GM23338 (cell line): ENCODE measurements around the gene OTUB2. TPM values are rescaled to one million over a fixed set of nuclear protein-coding genes. Genes with fewer than 3 reads are reported as not detected.

Experiments
- ATAC-seq: fragments of 200-7000 bp; cut with Tn5 transposase; 3 replicates; pipeline ENCODE4 v1.9.1; 2020
- DNase-seq: peaks from one replicate; pipeline ENCODE4 v3.0.0-alpha.2; 2015; ENCODE audit warnings: low spot score
- H2AFZ ChIP-seq: fragments of 200-600 bp; sonication (generic); 2 replicates; pipeline ENCODE4 v1.8.0; 2016; ENCODE audit warnings: antibody characterized with exemption, mild to moderate bottlenecking, moderate library complexity
- H3F3A ChIP-seq: fragments of 200-600 bp; sonication (generic); replicated peaks from 2 replicates; pipeline ENCODE4 v1.8.0; 2017; ENCODE audit warnings: antibody characterized with exemption, mixed run types, low read depth
- H3K27ac ChIP-seq: fragments of 200-600 bp; sonication (generic); 2 replicates; pipeline ENCODE4 v1.6.1; 2016; ENCODE audit warnings: low read depth
- H3K27me3 ChIP-seq: fragments of 200-600 bp; sonication (generic); 2 replicates; pipeline ENCODE4 v1.8.0; 2016; ENCODE audit warnings: mild to moderate bottlenecking, mixed run types, moderate library complexity; ENCODE audit not compliant: insufficient read depth
- H3K36me3 ChIP-seq: fragments of 200-600 bp; sonication (generic); 2 replicates; pipeline ENCODE4 v1.8.0; 2016; ENCODE audit warnings: mild to moderate bottlenecking; ENCODE audit not compliant: insufficient read depth
- H3K4me1 ChIP-seq: fragments of 200-600 bp; sonication (generic); 2 replicates; pipeline ENCODE4 v1.8.0; 2016; ENCODE audit warnings: mild to moderate bottlenecking, moderate library complexity; ENCODE audit not compliant: insufficient read depth
- H3K4me2 ChIP-seq: fragments of 200-600 bp; sonication (generic); 2 replicates; pipeline ENCODE4 v1.7.1; 2017; ENCODE audit warnings: mixed run types
- H3K4me3 ChIP-seq: fragments of 200-600 bp; sonication (generic); 2 replicates; pipeline ENCODE4 v1.6.1; 2016; ENCODE audit warnings: mixed run types
- H3K79me2 ChIP-seq: fragments of 200-600 bp; sonication (generic); replicated peaks from 2 replicates; pipeline ENCODE4 v1.8.0; 2017; ENCODE audit warnings: mild to moderate bottlenecking; ENCODE audit not compliant: insufficient read depth
- H3K9me2 ChIP-seq: fragments of 200-600 bp; sonication (generic); 2 replicates; pipeline ENCODE4 v1.8.0; 2017; ENCODE audit not compliant: insufficient read depth
- H4K20me1 ChIP-seq: fragments of 200-600 bp; sonication (generic); replicated peaks from 2 replicates; pipeline ENCODE4 v1.8.0; 2017; ENCODE audit warnings: mild to moderate bottlenecking; ENCODE audit not compliant: insufficient read depth
- H3K27ac Mint-ChIP-seq: 2 replicates; pipeline ENCODE4 v1.8.0; 2020; ENCODE audit warnings: inconsistent platforms, mild to moderate bottlenecking, moderate library complexity, mixed read lengths
- H3K27me3 Mint-ChIP-seq: 3 replicates; pipeline ENCODE4 v1.8.0; 2022; ENCODE audit warnings: low read depth, mild to moderate bottlenecking, moderate library complexity, mixed read lengths, inconsistent platforms; ENCODE audit not compliant: insufficient read depth, poor library complexity
- H3K36me3 Mint-ChIP-seq: 3 replicates; pipeline ENCODE4 v1.8.0; 2021; ENCODE audit warnings: low read depth, mild to moderate bottlenecking, inconsistent platforms, moderate library complexity, mixed read lengths
- H3K4me1 Mint-ChIP-seq: 3 replicates; pipeline ENCODE4 v1.8.0; 2020; ENCODE audit warnings: mild to moderate bottlenecking, inconsistent platforms, mixed read lengths
- H3K4me3 Mint-ChIP-seq: 3 replicates; pipeline ENCODE4 v1.8.0; 2021; ENCODE audit warnings: moderate library complexity, mild to moderate bottlenecking, inconsistent platforms, mixed read lengths
- H3K9me3 Mint-ChIP-seq: 3 replicates; pipeline ENCODE4 v1.8.0; 2020; ENCODE audit warnings: moderate library complexity, mild to moderate bottlenecking, inconsistent platforms, mixed read lengths
- CREB1 ChIP-seq: fragments of 250-450 bp; sonication (Bioruptor Pico); IDR thresholded peaks from 2 replicates; pipeline ENCODE4 v1.5.0; 2020; ENCODE audit warnings: low read depth, mild to moderate bottlenecking, moderate library complexity
- CTCF ChIP-seq, 2 experiments: fragments of 200-600 bp in 1 of 2; sonication (generic) in 1 of 2; conservative IDR thresholded peaks; 2 replicates each; pipeline versions ENCODE4 v1.5.1 to v1.6.1; 2016 to 2017; ENCODE audit warnings: antibody characterized with exemption in 2 of 2, low read depth in 2 of 2, mild to moderate bottlenecking in 2 of 2, moderate library complexity in 1 of 2
- ETS1 ChIP-seq: IDR thresholded peaks from 2 replicates; pipeline ENCODE4 v1.6.1; 2016; ENCODE audit warnings: antibody characterized with exemption
- EZH2 ChIP-seq: fragments of 200-600 bp; sonication (generic); IDR thresholded peaks from one replicate; pipeline ENCODE4 v1.8.0; 2017; ENCODE audit warnings: antibody characterized with exemption, mild to moderate bottlenecking, low read depth; ENCODE audit not compliant: unreplicated experiment
- EZH2phosphoT487 ChIP-seq: fragments of 200-600 bp; sonication (generic); IDR thresholded peaks from one replicate; pipeline ENCODE4 v1.8.1; 2018; ENCODE audit warnings: antibody characterized with exemption; ENCODE audit not compliant: unreplicated experiment
- NANOG ChIP-seq: IDR thresholded peaks from 2 replicates; pipeline ENCODE4 v1.6.1; 2016; ENCODE audit warnings: antibody characterized with exemption, borderline replicate concordance
- REST ChIP-seq: IDR thresholded peaks from one replicate; pipeline ENCODE4 v1.6.1; 2018; ENCODE audit warnings: antibody characterized with exemption; ENCODE audit not compliant: unreplicated experiment
- STAT1 ChIP-seq: IDR thresholded peaks from one replicate; pipeline ENCODE4 v1.6.1; 2016; ENCODE audit warnings: antibody characterized with exemption; ENCODE audit not compliant: unreplicated experiment
- ZNF114 ChIP-seq: fragments of 250-450 bp; sonication (Bioruptor Pico); IDR thresholded peaks from 2 replicates; pipeline ENCODE4 v1.5.0; 2020; ENCODE audit warnings: mild to moderate bottlenecking, moderate library complexity
- ZNF331 ChIP-seq: fragments of 250-450 bp; sonication (Bioruptor Pico); IDR thresholded peaks from 2 replicates; pipeline ENCODE4 v1.5.0; 2020; ENCODE audit warnings: low read depth, mild to moderate bottlenecking, moderate library complexity
- ZNF462 ChIP-seq: fragments of 250-450 bp; sonication (Bioruptor Pico); IDR thresholded peaks from 2 replicates; pipeline ENCODE4 v1.5.0; 2020; ENCODE audit warnings: mild to moderate bottlenecking, moderate library complexity
- polyA plus RNA-seq: library from polyadenylated mRNA; unstranded; fragments of >200 nt; fragmentation: Nextera tagmentation; extraction: Ambion mirVana; gene quantifications from 2 replicates; pipeline ENCODE4 v1.2.1, GENCODE V29; 2016
- total RNA-seq: library from RNA; depleted of rRNA; stranded (reverse); fragments of >200 nt; shearing (Covaris generic); gene quantifications from 2 replicates; pipeline ENCODE4 v1.2.3, GENCODE V29; 2014

Gene OTUB2
- total and polyA plus RNA-seq, 2 experiments from 2014 or later: 2.1 to 4.1 TPM

- TF ChIP-seq EZH2phosphoT487 (no peak), ETS1 (no peak)
These were observed 32.6 kb downstream of the OTUB2 start (continued) for GRCh38 chr14:94058674-94059138.

GRCh38 chr14:94059998-94060397 is 33.9 kb downstream of the OTUB2 start:
- Mint-ChIP-seq H3K4me3 (no peak overlapping the region), H3K36me3 (peaks cover 66% of the 10 kb centered on the region), H3K9me3 (no peaks in the 10 kb centered on the region), H3K27me3 (peaks cover 1% of the 10 kb centered on the region), H3K4me1 (peaks cover 18% of the 10 kb centered on the region), H3K27ac (no peak overlapping the region)
- peaks cover 7% of the 10 kb centered on the region; the same call in 1 of the 2 replicates for H3K4me1 ChIP-seq
- H3K9me2 ChIP-seq: no peaks in the 10 kb centered on the region; the same call in 1 of the 2 replicates
- peaks cover 17% of the 10 kb centered on the region; the same call in 1 of the 2 replicates for H4K20me1 ChIP-seq
- H3K36me3 ChIP-seq: peaks cover 26% of the 10 kb centered on the region
- ATAC-seq: no peak
- no peaks in the 10 kb centered on the region for H3F3A ChIP-seq
- H3K4me3 ChIP-seq: no peak overlapping the region
- DNase-seq: no peak
- no peak overlapping the region for H3K27ac ChIP-seq
- H3K4me2 ChIP-seq: no peak overlapping the region
- H2AFZ ChIP-seq: no peak overlapping the region
- no peaks in the 10 kb centered on the region for H3K27me3 ChIP-seq
- H3K79me2 ChIP-seq: peaks cover 41% of the 10 kb centered on the region
- no peak for TF ChIP-seq ZNF114 (CRISPR knock-in tag)
- TF ChIP-seq EZH2: no peak
- no peak for TF ChIP-seq ZNF331
- no peak for TF ChIP-seq STAT1
- TF ChIP-seq EZH2phosphoT487: no peak
- no peak for TF ChIP-seq CREB1
- no peak for TF ChIP-seq REST
- no peak for TF ChIP-seq NANOG
- TF ChIP-seq CTCF (conservative IDR thresholded peaks at IDR 0.05; ENCODE audit: low read depth in 2 of 2): no peak
- TF ChIP-seq ZNF462 (CRISPR knock-in tag): no peak
- TF ChIP-seq ETS1: no peak
